Activated CD4-positive, alpha-beta T cell treated with anti-CD3 and anti-CD28 coated beads for 1 hour (primary cell): ENCODE data around the gene CDT1.
"Not testable (repeated sequence)": the region's sequence is repeated elsewhere in the genome, so short reads cannot be mapped to it uniquely, and the experiment has no call there.

Experiments used
- DNase-seq: peaks from one replicate; pipeline ENCODE4 v3.0.0-alpha.2; 2020

The CDT1 gene

DNA sequence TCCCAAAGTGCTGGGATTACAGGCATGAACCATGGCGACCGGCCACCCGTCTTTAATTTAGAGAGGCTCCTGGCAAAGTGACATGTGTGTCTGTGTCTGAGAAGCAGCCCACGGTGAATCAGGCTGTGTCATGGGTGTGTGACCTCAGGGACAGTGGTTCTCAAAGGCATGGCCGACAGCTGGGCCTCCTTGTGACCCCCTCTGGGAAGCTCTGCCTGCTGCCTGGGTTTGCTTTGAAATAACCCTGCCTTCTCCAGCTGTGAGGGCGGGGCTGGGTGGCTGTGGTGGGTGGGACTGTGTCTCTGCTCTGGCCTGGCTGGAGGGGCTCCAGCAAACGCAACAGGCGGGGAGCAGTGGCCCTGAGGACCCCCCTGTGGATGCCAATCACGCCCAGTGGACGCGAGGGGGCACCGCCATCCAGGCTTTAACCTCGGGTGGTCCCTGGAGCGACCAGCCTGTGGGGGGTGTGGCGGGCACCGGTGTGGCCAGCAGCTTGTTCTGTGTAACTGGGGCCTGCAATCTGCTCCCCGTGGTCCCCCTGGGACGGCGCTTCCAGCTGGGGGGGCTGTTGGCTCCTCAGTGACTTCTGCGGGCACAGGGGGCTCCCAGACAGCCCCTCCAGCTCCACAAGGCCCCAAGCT is 16.9 kb downstream of the CDT1 start:
- no peak for DNase-seq

DNA sequence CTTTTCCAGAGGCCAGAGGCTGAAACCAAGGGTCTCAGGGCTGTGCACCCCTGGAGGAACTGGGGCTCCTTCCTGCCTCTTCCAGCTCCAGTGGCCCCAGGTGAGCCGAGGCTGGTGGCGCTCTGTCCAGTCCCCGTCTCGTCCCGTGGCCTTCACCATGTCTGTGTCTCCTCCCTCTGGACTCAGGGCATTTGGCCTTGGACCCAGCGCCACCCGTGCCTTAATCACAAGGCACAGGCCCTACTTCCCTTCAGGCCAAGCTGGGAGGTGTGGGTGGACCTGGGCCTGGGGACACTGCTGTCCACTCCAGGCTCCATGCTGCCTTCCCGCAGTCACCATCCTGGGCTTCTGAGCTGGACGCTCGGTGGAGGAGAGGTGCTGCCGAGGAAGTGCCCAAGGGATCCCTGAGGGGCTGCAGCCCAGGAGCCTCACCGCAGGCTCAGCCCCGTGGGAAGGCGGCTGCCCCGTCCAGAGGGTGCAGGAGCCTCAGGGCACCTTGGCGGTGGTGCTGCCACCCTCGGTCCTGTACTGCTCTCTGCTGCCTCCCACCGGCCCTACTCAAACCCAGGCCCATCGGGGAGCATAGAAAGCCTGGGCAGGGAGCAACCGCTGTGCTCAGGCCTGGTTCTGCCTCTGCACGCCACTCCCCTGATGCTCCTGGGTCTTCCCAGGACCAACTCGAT is 17.7 kb downstream of the CDT1 start:
- no peak for DNase-seq

DNA sequence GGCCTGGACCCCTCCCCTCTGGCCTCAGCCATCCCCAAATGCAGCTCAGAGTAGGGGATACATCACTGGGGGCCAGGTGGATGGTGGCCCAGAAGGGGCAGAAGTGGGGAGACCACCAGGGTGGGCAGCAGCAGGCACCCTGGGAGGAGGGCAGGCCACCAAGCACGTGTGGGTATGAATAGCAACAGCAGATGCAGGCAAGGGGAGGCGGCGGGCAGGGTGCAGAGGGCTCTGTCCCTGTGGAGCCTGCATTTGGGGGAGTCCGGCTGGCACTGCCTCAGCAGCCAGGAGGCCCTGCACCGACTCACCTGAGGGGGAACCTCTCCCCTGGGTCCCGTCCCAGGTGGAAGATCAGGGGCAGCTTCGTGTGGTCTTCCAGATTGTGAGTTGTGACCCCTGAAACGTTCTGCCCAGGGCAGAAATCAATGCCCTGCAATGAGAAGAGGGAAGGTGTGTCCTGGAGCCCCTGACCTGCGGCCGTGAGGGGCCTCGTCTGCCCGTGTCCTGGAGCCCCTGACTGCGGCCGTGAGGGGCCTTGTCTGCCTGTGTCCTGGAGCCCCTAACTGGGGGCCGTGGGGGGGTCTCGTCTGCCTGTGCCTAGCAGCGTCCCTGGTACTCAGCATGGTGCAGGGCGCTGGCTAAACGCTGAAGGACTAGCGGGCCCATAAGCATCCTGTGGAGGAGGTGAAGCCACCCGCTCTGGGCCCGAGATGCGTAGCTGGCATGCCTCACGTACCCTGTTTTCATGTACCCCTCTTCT is 18.9 kb downstream of the CDT1 start:
- DNase-seq: no peak

DNA sequence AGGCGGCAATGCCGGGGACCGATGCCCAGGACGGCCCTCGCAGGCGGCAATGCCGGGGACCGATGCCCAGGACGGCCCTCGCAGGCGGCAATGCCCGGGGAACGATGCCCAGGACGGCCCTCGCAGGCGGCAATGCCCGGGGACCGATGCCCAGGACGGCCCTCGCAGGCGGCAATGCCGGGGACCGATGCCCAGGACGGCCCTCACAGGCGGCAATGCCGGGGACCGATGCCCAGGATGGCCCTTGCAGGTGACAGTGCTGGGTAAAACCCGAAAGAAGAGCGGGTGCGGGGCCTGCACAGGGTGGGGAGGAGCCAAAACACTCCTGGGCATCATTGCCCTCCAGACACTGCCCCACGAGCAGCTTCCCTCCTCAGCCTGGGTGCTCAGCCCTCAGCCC is 20.1 kb downstream of the CDT1 start:
- DNase-seq: not testable (repeated sequence)

DNA sequence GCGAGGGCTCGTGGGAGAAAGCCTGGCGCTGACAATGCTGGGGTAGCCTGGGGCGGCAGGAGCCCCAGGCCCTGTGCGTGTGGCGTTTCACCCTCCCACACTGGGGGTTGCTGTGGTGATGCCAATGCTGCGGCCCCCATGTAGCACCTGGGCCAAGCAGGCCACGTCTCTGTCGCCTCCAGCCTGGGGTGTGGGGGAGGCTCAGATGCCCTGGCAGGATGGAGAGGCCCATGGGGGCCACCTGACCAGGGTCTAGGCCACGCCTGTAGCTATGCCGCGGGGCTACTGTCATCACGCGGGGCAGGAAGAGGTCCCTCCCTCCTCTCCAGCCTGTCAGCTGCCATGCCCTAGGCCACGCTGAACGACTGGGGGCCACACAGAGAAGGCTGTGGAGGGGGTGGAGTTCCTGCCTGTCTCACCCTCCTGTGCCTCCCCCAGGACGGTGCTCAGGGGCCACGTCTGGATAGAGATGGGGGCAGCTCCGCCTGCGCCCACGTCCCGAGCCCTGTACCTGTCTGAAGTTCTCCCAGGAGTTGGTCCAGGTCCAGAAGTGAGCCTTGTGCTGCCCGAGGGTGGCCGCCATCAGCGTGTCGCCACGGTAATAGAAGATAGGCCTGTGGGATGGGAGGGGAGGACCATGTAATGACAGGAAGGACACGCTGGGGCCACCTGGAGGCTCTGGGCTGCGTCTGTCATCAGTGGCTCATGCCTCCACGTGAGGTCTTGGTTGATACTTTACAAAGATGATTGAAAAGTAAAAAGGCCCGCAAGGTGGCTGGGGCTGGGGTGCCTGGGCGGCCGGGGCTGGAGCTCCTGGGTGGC is 20.9 kb downstream of the CDT1 start:
- no peak for DNase-seq

DNA sequence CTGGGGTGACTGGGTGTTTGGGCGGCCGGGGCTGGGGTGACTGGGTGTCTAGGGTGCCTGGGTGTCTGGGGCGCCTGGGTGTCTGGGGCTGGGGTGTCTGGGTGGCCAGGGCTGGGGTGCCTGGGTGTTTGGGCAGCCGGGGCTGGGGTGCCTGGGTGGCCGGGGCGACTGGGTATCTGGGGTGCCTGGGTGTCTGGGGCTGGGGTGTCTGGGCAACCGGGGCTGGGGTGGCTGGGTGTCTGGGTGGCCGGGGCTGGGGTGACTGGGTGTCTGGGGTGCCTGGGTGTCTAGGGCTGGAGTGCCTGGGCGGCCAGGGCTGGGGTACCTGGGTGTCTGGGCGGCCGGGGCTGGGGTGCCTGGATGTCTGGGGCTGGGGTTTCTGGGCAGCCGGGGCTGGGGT is 21.6 kb downstream of the CDT1 start:
- no peak for DNase-seq

DNA sequence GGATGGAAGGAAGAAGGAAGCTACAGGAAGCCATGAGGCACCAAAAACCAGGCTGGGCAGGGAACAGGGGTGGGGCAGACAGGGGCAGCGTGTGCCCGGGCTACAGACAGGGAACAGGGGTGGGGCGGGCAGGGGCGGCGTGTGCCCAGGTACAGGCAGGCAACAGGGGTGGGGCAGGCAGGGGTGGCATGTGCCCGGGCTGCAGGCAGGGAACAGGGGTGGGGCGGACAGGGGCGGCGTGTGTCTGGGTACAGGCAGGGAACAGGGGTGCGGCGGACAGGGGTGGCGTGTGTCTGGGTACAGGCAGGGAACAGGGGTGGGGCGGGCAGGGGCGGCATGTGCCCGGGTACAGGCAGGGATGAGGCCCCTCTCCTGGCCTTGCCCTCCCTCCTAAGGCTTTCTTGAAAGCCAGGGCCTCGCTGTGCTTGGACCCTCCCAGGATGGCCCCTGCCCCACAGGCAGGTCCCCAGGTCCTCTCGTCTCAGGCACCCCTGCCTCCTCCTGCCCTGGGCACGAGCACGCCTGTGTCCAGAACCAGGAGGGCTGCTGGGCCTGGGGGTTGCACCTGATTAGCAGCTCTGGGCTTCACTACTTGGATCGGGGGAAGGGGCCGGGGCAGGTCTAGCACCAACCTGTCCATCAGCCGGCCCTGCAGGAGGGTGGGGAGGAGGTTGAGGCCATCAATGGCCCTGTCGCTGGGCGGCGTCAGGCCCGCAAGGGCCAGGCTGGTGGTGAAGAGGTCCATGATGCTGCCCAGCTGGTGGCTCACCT is 22.7 kb downstream of the CDT1 start:
- no peak for DNase-seq

DNA sequence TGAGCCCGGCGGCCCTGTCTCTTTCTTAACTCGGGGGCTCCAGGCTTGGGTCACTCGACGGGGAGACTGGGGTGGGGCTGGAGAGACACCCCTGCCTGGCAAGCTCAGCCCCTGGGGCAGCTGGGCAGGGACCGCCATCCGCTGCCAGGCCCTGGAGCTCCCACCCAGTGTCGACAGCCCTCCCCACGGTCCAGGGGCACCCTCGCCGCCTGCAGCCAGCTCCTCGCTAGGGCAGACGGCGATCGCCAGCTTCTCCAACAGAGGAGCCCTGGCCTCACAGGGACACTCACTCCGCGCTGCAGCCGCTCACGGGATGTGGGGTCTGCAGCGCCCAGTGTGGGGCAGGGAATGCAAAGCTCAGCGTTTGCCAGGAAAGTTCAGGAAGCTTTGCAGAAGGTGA is 24.1 kb downstream of the CDT1 start:
- DNase-seq: no peak

DNA sequence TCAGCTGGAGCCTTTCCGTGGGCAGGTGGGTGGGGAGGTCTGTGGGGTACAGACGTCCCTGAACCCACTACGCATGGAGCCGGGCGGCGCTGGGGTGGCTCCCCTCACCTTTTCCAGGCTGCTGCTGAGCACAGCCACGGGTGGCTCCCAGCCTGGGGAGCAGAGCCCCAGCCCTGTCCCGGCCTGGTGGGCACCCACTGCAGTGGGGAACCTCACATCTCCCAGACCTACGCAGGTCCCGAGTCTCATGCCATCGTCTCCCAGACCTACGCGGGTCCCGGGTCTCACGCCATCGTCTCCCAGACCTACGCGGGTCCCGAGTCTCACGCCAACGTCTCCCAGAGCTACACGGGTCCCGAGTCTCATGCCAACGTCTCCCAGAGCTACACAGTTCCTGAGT is 25.1 kb downstream of the CDT1 start:
- DNase-seq: no peak

DNA sequence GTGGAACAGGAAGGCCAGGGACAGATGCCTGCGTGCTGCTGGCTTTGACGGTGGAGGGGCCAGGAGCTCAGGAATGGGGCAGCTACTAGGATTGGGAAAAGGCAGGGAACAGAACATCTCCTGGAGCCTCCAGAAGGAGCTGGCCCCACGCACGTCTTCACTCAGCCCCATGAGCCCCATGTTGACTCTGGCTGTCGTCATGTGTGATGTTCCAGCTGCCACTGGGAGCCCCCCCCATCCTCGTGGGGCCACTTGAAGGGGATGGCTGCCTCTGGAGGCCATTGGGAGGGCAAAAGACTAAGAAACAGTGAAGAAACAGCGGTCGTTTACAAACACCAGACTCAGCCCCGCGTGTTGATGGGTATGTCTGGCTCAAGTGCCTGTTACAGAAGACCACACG is 26.7 kb downstream of the CDT1 start:
- DNase-seq: no peak

DNA sequence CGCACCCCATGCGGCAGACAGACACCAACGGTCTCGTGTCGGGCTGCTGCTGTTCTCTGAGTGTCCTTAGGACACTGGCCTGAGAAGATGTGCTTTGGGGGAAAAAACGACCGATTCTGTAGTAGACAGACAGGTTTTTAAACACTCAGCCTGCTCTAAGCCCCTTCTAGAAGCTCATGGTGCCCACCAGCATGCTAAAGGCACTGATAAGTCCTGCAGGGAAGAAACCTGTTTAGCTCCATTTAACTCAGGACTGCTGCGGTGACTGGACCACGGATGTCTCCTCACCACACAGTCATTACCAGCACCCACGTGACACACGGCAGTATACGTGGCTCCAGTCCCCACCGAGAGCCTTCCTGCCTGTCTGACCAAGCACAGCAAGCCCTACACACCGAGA is 27.2 kb downstream of the CDT1 start:
- DNase-seq: no peak

DNA sequence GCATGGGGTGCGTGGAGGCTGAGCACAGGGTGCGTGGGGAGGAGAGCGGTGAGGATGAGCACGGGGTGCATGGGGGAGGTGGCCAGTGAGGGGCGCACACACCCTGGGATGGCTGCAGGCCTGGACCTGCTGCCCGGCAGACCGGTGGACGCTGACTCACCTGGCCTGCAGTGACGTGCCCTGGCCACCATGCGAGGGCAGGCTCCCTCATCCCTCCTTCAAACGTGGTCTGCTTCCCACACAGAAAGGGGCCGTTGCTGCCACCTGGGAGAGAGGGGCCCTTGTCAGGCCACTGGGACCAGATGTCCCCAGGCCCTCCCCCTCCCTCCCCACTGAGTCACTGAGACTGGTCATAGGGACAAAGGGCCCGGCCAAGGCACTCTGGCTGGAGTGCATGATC is 28.2 kb downstream of the CDT1 start:
- no peak for DNase-seq

DNA sequence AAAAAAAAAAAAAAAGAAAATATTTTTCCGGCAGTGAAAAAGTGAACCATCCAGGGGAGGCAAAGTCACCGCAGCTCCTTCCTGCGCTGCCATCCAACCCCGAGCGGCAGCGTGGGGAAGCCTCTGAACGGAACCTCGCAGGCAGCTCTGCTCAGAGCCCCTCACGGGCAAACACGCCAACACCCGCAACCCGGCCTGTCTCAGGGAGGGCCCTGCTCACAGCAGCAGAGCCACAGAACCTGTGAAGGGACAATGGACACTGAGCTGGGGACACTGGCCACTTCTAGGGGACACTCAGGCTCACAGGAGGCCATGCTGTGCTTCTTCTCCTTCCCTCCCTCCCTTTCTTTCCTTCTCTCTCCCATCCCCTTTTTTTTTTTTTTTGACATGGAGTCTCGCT is 29.5 kb downstream of the CDT1 start:
- DNase-seq: no peak

DNA sequence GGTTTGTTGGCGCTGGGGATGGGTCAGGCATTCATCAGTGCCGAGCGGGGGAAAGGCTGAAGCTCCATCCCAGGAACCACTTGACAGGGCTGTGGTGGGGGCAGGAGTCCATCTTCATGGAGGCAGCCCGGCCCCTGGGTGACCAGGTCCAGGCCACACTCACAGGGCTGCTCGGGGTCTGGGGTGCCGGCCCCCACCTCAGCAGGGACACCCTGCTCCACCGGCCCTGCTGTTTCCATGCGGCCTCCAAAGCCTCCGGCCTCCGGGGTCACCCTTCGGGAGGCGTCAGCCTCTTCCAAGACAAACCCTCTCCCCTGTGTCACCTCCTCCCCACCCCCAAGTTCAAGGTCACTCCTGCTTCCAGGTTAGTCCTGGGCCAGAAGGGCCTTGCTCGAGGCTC is 31.1 kb downstream of the CDT1 start:
- no peak for DNase-seq

DNA sequence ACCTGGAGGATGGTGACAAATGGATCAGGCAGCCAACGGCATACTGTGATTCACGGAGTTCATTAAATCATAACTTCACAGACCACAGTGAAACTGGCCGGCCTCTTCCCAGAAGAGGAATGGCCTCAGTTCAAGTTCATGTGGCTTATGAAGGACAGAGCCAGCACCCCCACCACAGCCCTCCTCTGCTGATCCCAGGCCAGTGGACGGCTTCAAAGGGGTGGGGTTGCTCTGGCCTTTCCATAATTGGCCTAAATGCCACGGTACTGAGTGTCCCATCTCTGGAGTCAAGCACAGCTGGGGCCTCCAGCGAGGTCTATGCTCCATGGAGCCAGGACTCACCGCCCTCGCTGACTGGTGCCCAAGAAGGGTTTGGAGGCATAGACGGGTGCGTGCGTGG is 31.8 kb downstream of the CDT1 start:
- DNase-seq: no peak

DNA sequence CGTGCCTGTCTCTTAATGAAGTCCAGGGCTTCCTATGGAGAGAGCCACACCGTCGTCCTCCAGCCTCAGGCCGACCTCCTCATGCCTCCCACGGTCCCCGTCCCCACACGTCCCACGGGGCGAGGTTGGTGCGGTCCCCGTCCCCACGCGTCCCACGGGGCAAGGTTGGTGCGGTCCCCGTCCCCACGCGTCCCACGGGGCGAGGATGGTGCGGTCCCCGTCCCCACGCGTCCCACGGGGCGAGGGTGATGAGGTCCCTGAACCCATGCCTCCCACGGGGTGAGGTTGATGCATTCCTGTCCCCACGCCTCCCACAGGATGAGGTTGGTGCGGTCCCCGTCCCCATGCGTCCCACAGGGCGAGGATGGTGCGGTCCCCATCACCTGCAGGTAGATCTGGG is 32.2 kb downstream of the CDT1 start:
- no peak for DNase-seq

DNA sequence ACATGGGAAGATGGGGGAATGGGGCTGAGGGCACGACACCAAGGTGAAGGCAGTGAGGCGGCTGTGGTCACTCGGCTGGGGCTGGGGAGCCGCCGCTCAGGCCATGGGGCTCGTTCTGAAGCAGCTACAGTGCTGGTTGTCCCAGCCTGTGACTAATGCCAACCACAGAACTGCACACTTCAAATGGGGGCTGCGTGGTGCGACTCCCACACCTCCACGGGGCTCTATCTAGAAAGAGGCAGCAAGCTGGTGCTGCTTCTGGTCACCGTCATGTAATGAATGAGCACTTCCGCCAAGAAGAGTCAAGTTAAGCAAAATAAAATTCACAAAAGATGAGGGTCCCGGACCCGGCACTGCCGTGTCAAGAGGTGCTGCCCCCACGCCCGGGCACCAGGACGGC is 33.2 kb downstream of the CDT1 start:
- no peak for DNase-seq

DNA sequence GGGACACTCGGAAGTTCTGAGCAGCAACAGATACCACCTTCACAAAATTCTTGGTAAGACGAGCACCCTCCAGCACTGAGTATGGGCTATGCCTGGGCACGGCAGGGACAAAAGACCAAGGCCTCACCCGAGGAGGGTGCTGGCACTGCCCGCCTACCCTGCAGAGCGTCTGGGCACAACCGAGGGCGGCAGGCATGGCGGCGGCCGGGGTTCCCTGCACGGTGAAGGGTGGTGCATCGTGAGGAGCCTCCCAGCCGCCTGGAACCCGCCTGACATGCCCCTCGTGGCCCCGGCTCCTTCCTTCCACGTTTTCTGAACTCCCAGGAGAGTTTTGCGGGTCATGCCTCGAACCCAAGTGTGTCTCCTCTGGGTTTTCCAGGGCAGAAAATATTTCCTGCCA is 34.2 kb downstream of the CDT1 start:
- no peak for DNase-seq

DNA sequence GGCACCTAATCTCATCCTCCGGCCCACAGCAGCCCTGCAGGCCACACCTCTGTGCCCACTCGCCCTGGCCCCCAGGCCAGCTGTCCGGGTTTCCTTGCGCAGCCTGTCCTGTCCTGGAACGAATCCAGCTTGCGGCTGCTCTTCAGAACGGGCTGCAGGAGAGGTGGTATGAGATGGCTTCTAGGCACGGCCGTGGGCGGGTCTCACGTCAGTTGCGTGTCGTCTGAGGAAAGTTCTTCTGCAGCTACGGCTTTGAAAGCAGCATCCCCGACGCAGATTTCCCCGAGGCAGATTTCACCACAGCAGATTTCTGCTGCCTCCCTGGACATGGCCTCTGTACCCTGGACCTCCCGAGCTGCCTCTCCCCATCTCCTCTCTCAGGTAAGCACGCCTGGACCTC is 35.0 kb downstream of the CDT1 start:
- no peak for DNase-seq

DNA sequence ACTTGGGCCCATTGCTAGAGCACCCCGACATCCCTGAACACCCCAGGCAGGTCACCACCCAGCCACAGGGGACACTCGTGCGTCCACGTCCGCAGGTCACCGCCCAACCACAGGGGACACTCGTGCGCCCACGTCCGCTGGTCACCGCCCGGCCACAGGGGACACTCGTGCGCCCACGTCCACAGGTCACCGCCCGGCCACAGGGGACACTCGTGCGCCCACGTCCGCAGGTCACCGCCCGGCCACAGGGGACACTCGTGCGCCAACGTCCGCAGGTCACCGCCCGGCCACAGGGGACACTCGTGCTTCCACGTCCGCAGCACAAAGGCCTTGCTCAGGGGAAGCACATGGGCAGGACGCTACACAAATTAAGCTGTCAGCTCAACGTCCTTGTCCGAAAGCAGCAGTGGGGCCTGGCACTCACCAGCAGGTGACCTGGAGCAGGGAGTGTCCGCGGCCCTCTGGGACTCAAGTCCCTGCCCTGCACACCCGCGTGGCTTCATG is 35.5 kb downstream of the CDT1 start:
- DNase-seq: no peak

DNA sequence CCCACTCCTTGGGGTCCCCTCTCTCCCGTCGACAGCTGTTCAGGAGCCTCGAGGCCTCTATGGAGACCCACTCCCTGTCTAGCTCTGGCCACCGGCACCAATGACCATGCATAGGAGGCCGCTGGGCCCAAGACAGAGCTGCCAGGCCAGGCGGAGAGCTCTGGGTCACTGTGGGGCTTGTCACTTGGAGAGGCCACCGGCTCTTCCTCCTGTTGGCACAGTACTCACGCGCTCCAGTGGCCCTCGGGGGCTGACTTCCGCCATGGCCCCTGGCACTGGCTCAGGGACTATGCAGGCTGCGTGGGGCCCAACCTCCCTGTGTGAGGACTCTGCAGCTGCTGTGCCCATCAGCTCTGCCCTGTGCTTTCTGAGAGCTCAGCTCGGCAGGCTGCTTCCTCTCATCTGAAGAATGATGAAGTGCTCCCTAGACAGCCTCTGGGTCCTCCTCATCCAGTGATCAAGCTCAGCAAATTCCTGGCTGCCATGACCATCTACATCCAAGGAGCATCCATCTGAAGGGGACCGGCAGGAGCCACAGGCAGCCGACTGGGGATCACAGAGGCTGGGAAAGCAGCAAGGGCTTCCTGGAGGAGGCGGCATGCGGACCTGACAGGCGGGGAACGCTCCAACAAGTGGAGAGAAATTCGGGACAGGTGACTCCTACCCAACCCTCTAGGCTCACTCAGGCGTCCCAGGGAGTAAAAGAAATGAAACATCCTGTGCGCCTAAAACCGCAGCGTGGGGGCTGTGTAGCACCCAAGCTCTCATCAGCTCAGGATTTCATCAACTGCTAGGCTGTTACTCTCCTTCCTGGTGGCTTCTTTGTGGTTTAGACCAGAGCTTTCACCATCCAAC is 36.4 kb downstream of the CDT1 start:
- DNase-seq: no peak
